ENCODE measurements around the gene SOCS3. TPM values are rescaled to one million over a fixed set of nuclear protein-coding genes. Genes with fewer than 3 reads are reported as not detected.

Gene SOCS3
- total RNA-seq, 4 donors from 2014 or later, result 23.7 to 76.5 (median 59.7) TPM

DNA sequence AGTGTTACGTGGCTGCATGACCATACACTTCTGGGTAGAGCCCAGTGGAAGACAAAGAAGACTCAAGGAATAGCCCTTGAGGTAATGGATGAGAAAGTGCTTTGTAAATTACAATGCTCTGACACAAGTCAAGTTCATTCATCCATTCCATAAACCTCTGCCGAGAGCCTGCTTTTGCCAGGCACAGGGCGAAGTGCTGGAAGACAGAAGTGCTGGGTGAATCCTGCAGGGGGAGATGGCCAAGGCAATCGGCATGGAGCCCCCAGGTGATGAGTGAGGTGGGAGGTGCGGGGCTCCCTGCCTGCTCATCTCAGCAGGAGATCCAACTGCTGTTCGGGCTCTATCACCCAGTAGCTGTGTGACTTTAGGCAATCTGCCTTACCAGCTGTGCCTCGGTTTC, 2.8 kb upstream of the SOCS3 start:
- H3K27ac ChIP-seq, result no peak overlapping the region
- H3K27me3 ChIP-seq, result no peaks in the 10 kb centered on the region
- peaks cover 0 to 15% (median 0%) of the 10 kb centered on the region in 3 donors for H3K36me3 ChIP-seq
- H3K4me1 ChIP-seq, result peaks cover 0 to 59% (median 38%) of the 10 kb centered on the region in 4 donors
- WGBS, 2 donors, result 76 to 84% methylated on average over 7 of the region's 7 CpGs
- no peak overlapping the region for H3K4me3 ChIP-seq
- TF ChIP-seq, protein P1, sequence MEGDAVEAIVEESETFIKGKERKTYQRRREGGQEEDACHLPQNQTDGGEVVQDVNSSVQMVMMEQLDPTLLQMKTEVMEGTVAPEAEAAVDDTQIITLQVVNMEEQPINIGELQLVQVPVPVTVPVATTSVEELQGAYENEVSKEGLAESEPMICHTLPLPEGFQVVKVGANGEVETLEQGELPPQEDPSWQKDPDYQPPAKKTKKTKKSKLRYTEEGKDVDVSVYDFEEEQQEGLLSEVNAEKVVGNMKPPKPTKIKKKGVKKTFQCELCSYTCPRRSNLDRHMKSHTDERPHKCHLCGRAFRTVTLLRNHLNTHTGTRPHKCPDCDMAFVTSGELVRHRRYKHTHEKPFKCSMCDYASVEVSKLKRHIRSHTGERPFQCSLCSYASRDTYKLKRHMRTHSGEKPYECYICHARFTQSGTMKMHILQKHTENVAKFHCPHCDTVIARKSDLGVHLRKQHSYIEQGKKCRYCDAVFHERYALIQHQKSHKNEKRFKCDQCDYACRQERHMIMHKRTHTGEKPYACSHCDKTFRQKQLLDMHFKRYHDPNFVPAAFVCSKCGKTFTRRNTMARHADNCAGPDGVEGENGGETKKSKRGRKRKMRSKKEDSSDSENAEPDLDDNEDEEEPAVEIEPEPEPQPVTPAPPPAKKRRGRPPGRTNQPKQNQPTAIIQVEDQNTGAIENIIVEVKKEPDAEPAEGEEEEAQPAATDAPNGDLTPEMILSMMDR (IDR thresholded peaks at IDR 0.05), result no peak
- DNase-seq (ENCODE audit: low spot score in 2 of 2), result no peak
- H3K9me3 ChIP-seq, result no peaks in the 10 kb centered on the region

DNA sequence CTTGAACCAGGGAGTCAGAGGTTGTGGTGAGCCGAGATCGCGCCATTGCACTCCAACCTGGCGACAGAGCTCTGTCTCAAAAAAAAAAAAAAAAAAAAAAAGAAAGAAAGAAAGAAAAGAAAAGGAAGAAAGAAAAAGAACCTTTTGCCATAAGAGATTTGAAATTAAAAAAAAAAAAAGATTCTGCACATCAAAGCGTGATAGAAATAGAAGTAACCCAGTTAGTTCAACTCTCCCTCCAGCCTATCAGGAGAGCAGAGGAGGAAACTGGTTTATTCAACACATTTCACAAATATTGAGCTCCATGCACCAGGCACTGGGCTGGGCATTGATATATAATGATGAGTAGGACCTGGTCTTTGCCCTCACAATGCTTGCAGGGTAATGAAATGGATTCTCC, 2.4 kb upstream of the SOCS3 start:
- no peak for DNase-seq (ENCODE audit: low spot score in 2 of 2)
- Histone ChIP-seq H3K4me1 (peaks cover 0 to 60% (median 42%) of the 10 kb centered on the region in 4 donors), H3K36me3 (peaks cover 0 to 19% (median 3%) of the 10 kb centered on the region in 3 donors), H3K9me3 (no peaks in the 10 kb centered on the region), H3K4me3 (no peak overlapping the region), H3K27me3 (no peaks in the 10 kb centered on the region), H3K27ac (no peak overlapping the region)
- WGBS, 2 donors, result 93 to 96% methylated on average over 5 of the region's 5 CpGs
- TF ChIP-seq, protein P1 (IDR thresholded peaks at IDR 0.05), result no peak
- TF ChIP-seq POLR2A (IDR thresholded peaks at IDR 0.05) (no peak), EP300 (IDR thresholded peaks at IDR 0.05) (no peak)

DNA sequence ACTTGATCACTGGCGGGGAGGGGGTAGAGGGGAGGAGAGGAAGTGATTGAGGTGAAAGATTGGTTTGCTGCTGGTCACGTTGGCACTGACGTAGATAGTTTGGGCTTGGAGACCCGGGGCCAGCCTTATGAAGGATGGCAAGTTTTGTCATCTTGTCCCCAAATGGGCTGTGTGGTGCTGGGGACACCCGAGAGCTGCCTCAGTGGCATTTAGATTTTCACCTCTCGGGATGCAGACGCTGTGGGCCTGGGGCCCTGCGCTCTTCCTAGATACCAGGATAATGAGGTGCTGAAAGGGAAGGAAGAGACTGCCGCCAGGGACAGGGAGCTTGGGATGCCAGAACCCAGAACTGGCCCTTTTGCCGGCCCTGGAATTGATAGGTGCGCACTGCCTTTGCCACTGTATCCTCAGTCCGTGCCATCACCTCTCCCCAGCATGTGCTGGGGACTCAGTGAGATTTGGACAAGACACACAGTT, 1.4 kb upstream of the SOCS3 start:
- 64 to 65% methylated on average over 12 of the region's 12 CpGs for WGBS, 2 donors
- H3K27ac ChIP-seq, result peak overlapping the region; percentile 69 to 99 (median 96)
- TF ChIP-seq, protein P1 (IDR thresholded peaks at IDR 0.05), result no peak
- TF ChIP-seq EP300 (IDR thresholded peaks at IDR 0.05), result no peak
- TF ChIP-seq POLR2A (IDR thresholded peaks at IDR 0.05), result no peak
- peaks cover 0 to 60% (median 45%) of the 10 kb centered on the region in 4 donors for H3K4me1 ChIP-seq
- peak overlapping the region in 1 of 4 donors; percentile 82 for H3K4me3 ChIP-seq
- H3K27me3 ChIP-seq, result no peaks in the 10 kb centered on the region
- peaks cover 0 to 24% (median 6%) of the 10 kb centered on the region in 3 donors for H3K36me3 ChIP-seq
- H3K9me3 ChIP-seq, result no peaks in the 10 kb centered on the region
- DNase-seq (ENCODE audit: low spot score in 2 of 2), result no peak

DNA sequence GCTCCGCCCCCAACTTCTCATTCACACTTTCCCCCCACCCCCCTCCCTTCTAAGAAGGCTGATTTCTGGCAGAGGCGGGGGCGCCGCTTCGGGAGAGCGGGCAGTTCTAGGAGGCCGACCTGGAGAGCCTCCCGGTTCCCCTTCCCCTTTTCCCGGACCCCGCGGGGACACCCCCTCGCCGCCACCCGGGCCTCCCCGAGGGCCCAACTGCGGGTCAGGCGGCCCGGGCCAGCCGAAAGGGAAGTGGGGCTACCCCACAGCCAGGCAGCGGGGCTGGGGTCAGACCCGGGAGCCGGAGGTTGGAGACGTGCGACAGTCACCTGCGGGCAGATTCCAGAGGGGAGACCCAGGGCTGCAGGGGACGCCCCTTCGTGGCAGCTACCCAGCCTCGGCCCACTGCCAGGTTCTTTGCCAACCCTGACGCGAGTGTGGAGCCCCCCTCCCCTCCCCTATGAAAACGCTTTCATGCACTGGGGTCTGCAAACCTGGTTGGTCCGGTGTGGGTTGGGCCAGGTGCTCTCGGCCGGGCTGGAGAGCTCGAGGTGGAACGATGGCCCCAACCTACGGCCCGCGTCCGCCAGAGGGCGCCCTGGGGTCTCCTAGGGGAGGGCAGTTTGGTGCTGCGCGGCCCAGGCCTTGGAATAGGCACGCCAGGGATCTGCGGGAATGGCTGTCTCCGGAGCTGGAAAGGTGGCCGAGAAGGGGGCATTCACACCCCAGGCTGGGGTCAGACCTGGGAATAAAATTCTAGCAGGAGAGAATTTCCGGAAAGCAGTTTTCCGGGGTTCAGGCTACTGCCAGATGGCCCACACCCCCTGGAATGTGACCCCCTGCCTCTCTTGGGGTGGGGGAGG, 721 bp upstream of the SOCS3 start:
- no peaks in the 10 kb centered on the region for H3K27me3 ChIP-seq
- H3K27ac ChIP-seq, result peak overlapping the region; percentile 69 to 99 (median 96)
- no peaks in the 10 kb centered on the region for H3K9me3 ChIP-seq
- peaks cover 0 to 31% (median 6%) of the 10 kb centered on the region in 3 donors for H3K36me3 ChIP-seq
- H3K4me1 ChIP-seq, result peaks cover 0 to 60% (median 45%) of the 10 kb centered on the region in 4 donors
- 2 to 3% methylated on average over 24 to 27 of the region's 49 CpGs for WGBS, 2 donors
- DNase-seq (ENCODE audit: low spot score in 2 of 2), result peak; percentile 93 to 94
- peak overlapping the region; percentile 52 to 82 (median 74) for H3K4me3 ChIP-seq
- TF ChIP-seq, protein P1 (IDR thresholded peaks at IDR 0.05), result peak; percentile 92 to 98 (median 95)
- TF ChIP-seq EP300 (IDR thresholded peaks at IDR 0.05) (peak in 1 of 2 donors; percentile 67), POLR2A (IDR thresholded peaks at IDR 0.05) (no peak)

Measured in tibial nerve (tissue), 4 donors.